ENCODE results near the gene RBKS.

- TF ChIP-seq CTCF (conservative IDR thresholded peaks at IDR 0.05) (no peak), EZH2 (IDR thresholded peaks at IDR 0.05; ENCODE audit: low read depth) (no peak)
These were observed 79.7 kb downstream of the RBKS start for GRCh38 chr2:27810455-27810854.

Data from PC-9 (cell line).